HepG2 (cell line): Measurements from ENCODE around the gene GJB1. TPM values are rescaled to one million over a fixed set of nuclear protein-coding genes. Genes with fewer than 3 reads are reported as not detected.

ENCODE experiments used
- AGO2 ChIP-seq: fragments of 200-400 bp; formaldehyde crosslinking; optimal IDR thresholded peaks from 2 replicates; pipeline ENCODE3; 2017; ENCODE audit warnings: mild to moderate bottlenecking, low read depth, low read length, moderate library complexity
- GFI1 ChIP-seq: sonication (generic); formaldehyde crosslinking; IDR thresholded peaks from 2 replicates; pipeline ENCODE4 v1.5.0; 2020; ENCODE audit warnings: missing genetic modification reagents, mild to moderate bottlenecking, borderline replicate concordance
- GTF3A ChIP-seq: sonication (generic); formaldehyde crosslinking; conservative IDR thresholded peaks from 2 replicates; pipeline ENCODE4 v1.4.0; 2020; ENCODE audit warnings: mild to moderate bottlenecking, missing genetic modification reagents
- JUNB ChIP-seq: sonication (generic); formaldehyde crosslinking; IDR thresholded peaks from 2 replicates; pipeline ENCODE4 v1.8.0; 2022; ENCODE audit warnings: missing genetic modification reagents, mild to moderate bottlenecking, borderline replicate concordance
- KAT7 ChIP-seq: IDR thresholded peaks from 2 replicates; pipeline ENCODE4 v1.6.1; 2018; ENCODE audit warnings: borderline replicate concordance, missing compliant biosample characterization
- MED1 ChIP-seq: sonication (generic); formaldehyde crosslinking; IDR thresholded peaks from 2 replicates; pipeline ENCODE4 v1.4.0; 2020; ENCODE audit warnings: missing genetic modification reagents
- MEIS2 ChIP-seq: sonication (generic); formaldehyde crosslinking; IDR thresholded peaks from 2 replicates; pipeline ENCODE4 v1.9.0; 2021; ENCODE audit warnings: mild to moderate bottlenecking, missing genetic modification reagents
- POLR2AphosphoS2 ChIP-seq: IDR thresholded peaks from 2 replicates; pipeline ENCODE4 v1.6.1; 2011; ENCODE audit warnings: low read depth, low read length, improper control_type of control experiment
- RBFOX2 ChIP-seq: fragments of 200-400 bp; formaldehyde crosslinking; IDR thresholded peaks from 2 replicates; pipeline ENCODE4 v1.6.1; 2017; ENCODE audit warnings: low read depth, mild to moderate bottlenecking, low read length
- RXRB ChIP-seq: IDR thresholded peaks from 2 replicates; pipeline ENCODE4 v1.6.1; 2016; ENCODE audit warnings: borderline replicate concordance, missing genetic modification reagents, missing compliant biosample characterization
- SMAD1 ChIP-seq: sonication (generic); formaldehyde crosslinking; IDR thresholded peaks from 2 replicates; pipeline ENCODE4 v1.4.0; 2020; ENCODE audit warnings: missing genetic modification reagents, low read depth, mild to moderate bottlenecking, borderline replicate concordance
- SYNCRIP ChIP-seq: fragments of 200-400 bp; formaldehyde crosslinking; IDR thresholded peaks from 2 replicates; pipeline ENCODE4 v1.6.1; 2018; ENCODE audit warnings: mild to moderate bottlenecking, low read depth, low read length; ENCODE audit not compliant: insufficient read depth
- TBL1XR1 ChIP-seq: fragments of 150-350 bp; IDR thresholded peaks from 2 replicates; pipeline ENCODE4 v1.6.1; 2014; ENCODE audit warnings: borderline replicate concordance, low read length; ENCODE audit not compliant: partially characterized antibody
- TRIM24 ChIP-seq: sonication (generic); formaldehyde crosslinking; IDR thresholded peaks from 2 replicates; pipeline ENCODE4 v1.8.0; 2022; ENCODE audit warnings: mild to moderate bottlenecking, missing genetic modification reagents
- XBP1 ChIP-seq: sonication (generic); formaldehyde crosslinking; IDR thresholded peaks from 2 replicates; pipeline ENCODE4 v1.5.0; 2020; ENCODE audit warnings: missing genetic modification reagents
- ZFP36 ChIP-seq: fragments of 150-350 bp; IDR thresholded peaks from 2 replicates; pipeline ENCODE4 v1.6.1; 2018; ENCODE audit warnings: borderline replicate concordance, low read length, low read depth; ENCODE audit not compliant: partially characterized antibody
- ZFP41 ChIP-seq: sonication (generic); formaldehyde crosslinking; IDR thresholded peaks from 2 replicates; pipeline ENCODE4 v1.4.0; 2020; ENCODE audit warnings: mild to moderate bottlenecking, missing genetic modification reagents, borderline replicate concordance
- ZNF34 ChIP-seq: sonication (generic); formaldehyde crosslinking; IDR thresholded peaks from 2 replicates; pipeline ENCODE4 v1.4.0; 2020; ENCODE audit warnings: mild to moderate bottlenecking, missing genetic modification reagents, borderline replicate concordance
- ZNF343 ChIP-seq: sonication (generic); formaldehyde crosslinking; IDR thresholded peaks from 2 replicates; pipeline ENCODE4 v1.4.0; 2020; ENCODE audit warnings: mild to moderate bottlenecking, missing genetic modification reagents
- ZNF501 ChIP-seq: sonication (generic); formaldehyde crosslinking; IDR thresholded peaks from 2 replicates; pipeline ENCODE4 v1.5.1; 2020; ENCODE audit warnings: mild to moderate bottlenecking, moderate library complexity, missing genetic modification reagents
- ZSCAN29 ChIP-seq: sonication (generic); formaldehyde crosslinking; conservative IDR thresholded peaks from 2 replicates; pipeline ENCODE4 v1.4.0; 2020; ENCODE audit warnings: mild to moderate bottlenecking, missing genetic modification reagents
- polyA plus RNA-seq, 8 experiments: library from polyadenylated mRNA; depleted of rRNA in 3 of 8; stranded (reverse) in 7 of 8; unstranded in 1 of 8; fragments of >200 nt; fragmentation: Illumina TruSeq in 4 of 8; extraction: Trizol in 4 of 8; gene quantifications; 2 replicates each; pipeline versions ENCODE4 v1.2.1 to v1.2.3, GENCODE V29; 2011 to 2016; ENCODE audit warnings: low read depth in 4 of 8, missing spikeins in 1 of 8, mixed read lengths in 1 of 8; ENCODE audit not compliant: insufficient read depth in 1 of 8
- total RNA-seq, 5 experiments: library from RNA; depleted of rRNA; stranded (reverse); fragments of >200 nt; fragmentation: Illumina TruSeq; extraction: Trizol; gene quantifications; 2 replicates each; pipeline ENCODE4 v1.2.3, GENCODE V29; 2016; ENCODE audit warnings: low read depth in 1 of 5
- TF ChIP-seq, protein P1 (sequence below): sonication (generic); formaldehyde crosslinking; IDR thresholded peaks from 2 replicates; pipeline ENCODE4 v1.5.0; 2020; ENCODE audit warnings: missing genetic modification reagents
- TF ChIP-seq, protein P2 (sequence below): sonication (generic); formaldehyde crosslinking; IDR thresholded peaks from 2 replicates; pipeline ENCODE4 v1.4.0; 2020; ENCODE audit warnings: missing genetic modification reagents
- TF ChIP-seq, protein P3 (sequence below): sonication (generic); formaldehyde crosslinking; IDR thresholded peaks from 2 replicates; pipeline ENCODE4 v1.4.0; 2020; ENCODE audit warnings: missing genetic modification reagents
- TF ChIP-seq, protein P4 (sequence below): IDR thresholded peaks from 2 replicates; pipeline ENCODE4 v1.6.1; 2012; ENCODE audit warnings: inconsistent platforms
- TF ChIP-seq, protein P5 (sequence below): IDR thresholded peaks from 2 replicates; pipeline ENCODE4 v1.6.1; 2016; ENCODE audit warnings: low read depth

GJB1 gene
- total and polyA plus RNA-seq, 2 of the 13 experiments (the other 11 are each of a cell fraction or from before 2014, with no cell fraction given): 111 to 161 TPM

DNA sequence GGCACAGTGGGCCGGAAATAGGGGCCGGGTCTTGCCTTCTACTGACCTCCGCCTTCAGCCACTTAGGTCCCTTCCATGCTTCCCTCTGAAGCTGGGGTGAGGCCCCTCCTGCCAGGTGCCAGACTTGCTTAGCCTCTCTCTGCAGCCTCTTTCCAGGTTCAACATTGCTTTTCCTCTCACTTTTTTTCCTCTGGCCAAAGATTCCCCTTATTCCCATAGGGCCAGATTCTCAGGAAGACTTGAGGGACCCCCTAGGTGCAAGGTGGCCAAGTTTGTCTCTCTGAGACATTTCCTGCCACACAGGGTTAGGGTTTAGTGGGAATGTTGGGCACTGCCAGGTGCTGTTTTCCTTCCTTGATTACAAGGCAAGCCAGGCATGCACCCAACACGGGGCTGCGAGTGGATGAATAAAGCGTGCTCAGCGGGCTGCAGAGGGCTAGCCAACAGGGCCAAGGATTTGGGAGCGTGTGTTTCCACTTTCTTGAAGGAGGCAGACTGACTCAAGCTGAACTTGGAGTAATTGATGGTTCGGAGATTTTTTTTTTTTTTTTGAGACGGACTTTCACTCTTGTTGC lies 7.6 kb upstream of the GJB1 start (continued):
- TF ChIP-seq, protein P1, sequence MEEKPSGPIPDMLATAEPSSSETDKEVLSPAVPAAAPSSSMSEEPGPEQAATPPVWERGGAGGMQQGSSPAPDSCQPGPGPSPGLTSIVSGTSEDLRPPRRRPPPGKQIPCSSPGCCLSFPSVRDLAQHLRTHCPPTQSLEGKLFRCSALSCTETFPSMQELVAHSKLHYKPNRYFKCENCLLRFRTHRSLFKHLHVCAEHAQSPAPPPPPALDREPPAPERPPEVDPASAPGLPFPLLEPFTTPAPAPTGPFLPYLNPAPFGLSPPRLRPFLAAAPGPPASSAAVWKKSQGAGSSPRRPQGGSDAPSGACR (CRISPR knock-in tag): 0 out of 2 replicates have a peak, but pooled peaks have one; percentile 19
- TF ChIP-seq ZFP41 (CRISPR knock-in tag): no peak
- 0 out of 2 replicates have a peak, but pooled peaks have one; percentile 51 for TF ChIP-seq RBFOX2
- TF ChIP-seq, protein P2, sequence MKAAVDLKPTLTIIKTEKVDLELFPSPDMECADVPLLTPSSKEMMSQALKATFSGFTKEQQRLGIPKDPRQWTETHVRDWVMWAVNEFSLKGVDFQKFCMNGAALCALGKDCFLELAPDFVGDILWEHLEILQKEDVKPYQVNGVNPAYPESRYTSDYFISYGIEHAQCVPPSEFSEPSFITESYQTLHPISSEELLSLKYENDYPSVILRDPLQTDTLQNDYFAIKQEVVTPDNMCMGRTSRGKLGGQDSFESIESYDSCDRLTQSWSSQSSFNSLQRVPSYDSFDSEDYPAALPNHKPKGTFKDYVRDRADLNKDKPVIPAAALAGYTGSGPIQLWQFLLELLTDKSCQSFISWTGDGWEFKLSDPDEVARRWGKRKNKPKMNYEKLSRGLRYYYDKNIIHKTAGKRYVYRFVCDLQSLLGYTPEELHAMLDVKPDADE (CRISPR knock-in tag): no peak
- TF ChIP-seq ZFP36: no peak
- no peak for TF ChIP-seq TRIM24 (CRISPR knock-in tag)
- TF ChIP-seq MEIS2 (CRISPR knock-in tag): 0 out of 2 replicates have a peak, but pooled peaks have one; percentile 30
- TF ChIP-seq SMAD1 (CRISPR knock-in tag): no peak
- TF ChIP-seq SYNCRIP: no peak
- TF ChIP-seq, protein P3, sequence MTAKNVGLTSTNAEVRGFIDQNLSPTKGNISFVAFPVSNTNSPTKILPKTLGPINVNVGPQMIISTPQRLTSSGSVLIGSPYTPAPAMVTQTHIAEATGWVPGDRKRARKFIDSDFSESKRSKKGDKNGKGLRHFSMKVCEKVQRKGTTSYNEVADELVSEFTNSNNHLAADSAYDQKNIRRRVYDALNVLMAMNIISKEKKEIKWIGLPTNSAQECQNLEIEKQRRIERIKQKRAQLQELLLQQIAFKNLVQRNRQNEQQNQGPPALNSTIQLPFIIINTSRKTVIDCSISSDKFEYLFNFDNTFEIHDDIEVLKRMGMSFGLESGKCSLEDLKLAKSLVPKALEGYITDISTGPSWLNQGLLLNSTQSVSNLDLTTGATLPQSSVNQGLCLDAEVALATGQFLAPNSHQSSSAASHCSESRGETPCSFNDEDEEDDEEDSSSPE (CRISPR knock-in tag): no peak
- TF ChIP-seq AGO2: peak; percentile 19
- TF ChIP-seq ZNF343 (CRISPR knock-in tag): no peak
- TF ChIP-seq ZNF501: 0 out of 2 replicates have a peak, but pooled peaks have one; percentile 13
- TF ChIP-seq, protein P4, sequence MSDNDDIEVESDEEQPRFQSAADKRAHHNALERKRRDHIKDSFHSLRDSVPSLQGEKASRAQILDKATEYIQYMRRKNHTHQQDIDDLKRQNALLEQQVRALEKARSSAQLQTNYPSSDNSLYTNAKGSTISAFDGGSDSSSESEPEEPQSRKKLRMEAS: 0 out of 2 replicates have a peak, but pooled peaks have one; percentile 10
- 0 out of 2 replicates have a peak, but pooled peaks have one; percentile 13 for TF ChIP-seq ZSCAN29
- TF ChIP-seq GFI1 (CRISPR knock-in tag): no peak
- TF ChIP-seq GTF3A (CRISPR knock-in tag): 0 out of 2 replicates have a peak, but pooled peaks have one; percentile 18
- TF ChIP-seq JUNB (CRISPR knock-in tag): no peak
- 0 out of 2 replicates have a peak, but pooled peaks have one; percentile 8 for TF ChIP-seq KAT7 (CRISPR knock-in tag)
- TF ChIP-seq MED1 (CRISPR knock-in tag): peak; percentile 5; the same call in 1 of the 2 replicates
- TF ChIP-seq, protein P5, sequence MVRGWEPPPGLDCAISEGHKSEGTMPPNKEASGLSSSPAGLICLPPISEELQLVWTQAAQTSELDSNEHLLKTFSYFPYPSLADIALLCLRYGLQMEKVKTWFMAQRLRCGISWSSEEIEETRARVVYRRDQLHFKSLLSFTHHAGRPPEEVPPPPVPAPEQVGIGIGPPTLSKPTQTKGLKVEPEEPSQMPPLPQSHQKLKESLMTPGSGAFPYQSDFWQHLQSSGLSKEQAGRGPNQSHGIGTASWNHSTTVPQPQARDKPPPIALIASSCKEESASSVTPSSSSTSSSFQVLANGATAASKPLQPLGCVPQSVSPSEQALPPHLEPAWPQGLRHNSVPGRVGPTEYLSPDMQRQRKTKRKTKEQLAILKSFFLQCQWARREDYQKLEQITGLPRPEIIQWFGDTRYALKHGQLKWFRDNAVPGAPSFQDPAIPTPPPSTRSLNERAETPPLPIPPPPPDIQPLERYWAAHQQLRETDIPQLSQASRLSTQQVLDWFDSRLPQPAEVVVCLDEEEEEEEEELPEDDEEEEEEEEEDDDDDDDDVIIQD (CRISPR knock-in tag): 0 out of 2 replicates have a peak, but pooled peaks have one; percentile 1
- no peak for TF ChIP-seq RXRB
- no peak for TF ChIP-seq XBP1 (CRISPR knock-in tag)
- no peak for TF ChIP-seq TBL1XR1
- no peak for TF ChIP-seq ZNF34 (CRISPR knock-in tag)
- no peak for TF ChIP-seq POLR2AphosphoS2
